COLO668 (cell line): ENCODE data around the gene CCDC197.

Source experiments
- DNase-seq: peaks from one replicate; lab custom pipeline; 2025; ENCODE audit not compliant: unreplicated experiment; lab: John Stamatoyannopoulos, UW

Gene CCDC197

GRCh38 chr14:93960774-93961438 lies 36.2 kb upstream of the CCDC197 start:
- DNase-seq: no peak

GRCh38 chr14:93961620-93962019 lies 35.5 kb upstream of the CCDC197 start:
- DNase-seq: no peak

- peak; percentile 42 for DNase-seq
These were observed 34.1 kb upstream of the CCDC197 start for GRCh38 chr14:93962701-93963601.

GRCh38 chr14:93963692-93964091 lies 33.4 kb upstream of the CCDC197 start:
- DNase-seq: no peak

- DNase-seq: no peak
These were observed 32.8 kb upstream of the CCDC197 start for GRCh38 chr14:93964281-93964680.

GRCh38 chr14:93964820-93965286 lies 32.2 kb upstream of the CCDC197 start:
- DNase-seq: no peak

- no peak for DNase-seq
These were observed 31.7 kb upstream of the CCDC197 start for GRCh38 chr14:93965287-93965821.

GRCh38 chr14:93965946-93966474 lies 31.1 kb upstream of the CCDC197 start:
- DNase-seq: no peak

GRCh38 chr14:93967637-93968250 lies 29.4 kb upstream of the CCDC197 start:
- no peak for DNase-seq

GRCh38 chr14:93969082-93969828 lies 27.8 kb upstream of the CCDC197 start:
- no peak for DNase-seq

- peak; percentile 69 for DNase-seq
These were observed 26.5 kb upstream of the CCDC197 start for GRCh38 chr14:93970585-93970964.

GRCh38 chr14:93970965-93971634 lies 26.0 kb upstream of the CCDC197 start:
- no peak for DNase-seq

- DNase-seq: no peak
These were observed 25.5 kb upstream of the CCDC197 start for GRCh38 chr14:93971635-93972027.

- DNase-seq: no peak
These were observed 24.4 kb upstream of the CCDC197 start for GRCh38 chr14:93972618-93973205.

- DNase-seq: no peak
These were observed 23.5 kb upstream of the CCDC197 start for GRCh38 chr14:93973607-93974006.

GRCh38 chr14:93974299-93974698 lies 22.8 kb upstream of the CCDC197 start:
- no peak for DNase-seq

GRCh38 chr14:93974833-93975232 lies 22.3 kb upstream of the CCDC197 start:
- DNase-seq: no peak

GRCh38 chr14:93975791-93976476 lies 21.2 kb upstream of the CCDC197 start:
- DNase-seq: no peak

- no peak for DNase-seq
These were observed 20.5 kb upstream of the CCDC197 start, which contains the start of gene ASB2 for GRCh38 chr14:93976477-93977057. Gene ASB2 (minus strand): TSS chr14:93976570. CDS start chr14:93964539, 12,031 bp downstream.
